ENCODE data around the gene MET.

The MET gene

DNA sequence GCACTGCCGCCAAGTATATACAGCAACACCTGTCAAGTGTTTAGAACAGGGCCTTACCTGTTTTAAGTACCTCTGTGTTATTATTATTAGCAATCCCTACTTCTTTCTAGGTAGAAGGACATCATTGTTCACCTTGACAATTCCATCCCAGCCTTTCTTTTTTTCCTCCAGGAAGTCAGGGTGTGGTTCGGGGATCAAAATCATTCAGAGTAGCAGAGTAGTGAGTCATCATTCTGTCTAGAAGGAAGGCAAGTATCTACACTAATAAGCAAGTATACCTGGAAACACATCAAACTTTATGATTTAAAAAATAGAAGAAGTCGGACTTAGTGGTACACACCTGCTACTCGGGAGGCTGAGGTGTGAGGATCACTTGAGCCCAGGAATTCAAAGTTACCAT is 164.9 kb downstream of the MET start:
- H3K4me3 ChIP-seq (ENCODE audit: control insufficient read depth, low read depth, low read length): no peak overlapping the region
- no peak for DNase-seq (ENCODE audit: low read depth)
- TF ChIP-seq, protein P1, sequence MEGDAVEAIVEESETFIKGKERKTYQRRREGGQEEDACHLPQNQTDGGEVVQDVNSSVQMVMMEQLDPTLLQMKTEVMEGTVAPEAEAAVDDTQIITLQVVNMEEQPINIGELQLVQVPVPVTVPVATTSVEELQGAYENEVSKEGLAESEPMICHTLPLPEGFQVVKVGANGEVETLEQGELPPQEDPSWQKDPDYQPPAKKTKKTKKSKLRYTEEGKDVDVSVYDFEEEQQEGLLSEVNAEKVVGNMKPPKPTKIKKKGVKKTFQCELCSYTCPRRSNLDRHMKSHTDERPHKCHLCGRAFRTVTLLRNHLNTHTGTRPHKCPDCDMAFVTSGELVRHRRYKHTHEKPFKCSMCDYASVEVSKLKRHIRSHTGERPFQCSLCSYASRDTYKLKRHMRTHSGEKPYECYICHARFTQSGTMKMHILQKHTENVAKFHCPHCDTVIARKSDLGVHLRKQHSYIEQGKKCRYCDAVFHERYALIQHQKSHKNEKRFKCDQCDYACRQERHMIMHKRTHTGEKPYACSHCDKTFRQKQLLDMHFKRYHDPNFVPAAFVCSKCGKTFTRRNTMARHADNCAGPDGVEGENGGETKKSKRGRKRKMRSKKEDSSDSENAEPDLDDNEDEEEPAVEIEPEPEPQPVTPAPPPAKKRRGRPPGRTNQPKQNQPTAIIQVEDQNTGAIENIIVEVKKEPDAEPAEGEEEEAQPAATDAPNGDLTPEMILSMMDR (IDR thresholded peaks at IDR 0.05; ENCODE audit: control insufficient read depth, insufficient read depth, low read depth, low read length, missing control alignments): no peak

DNA sequence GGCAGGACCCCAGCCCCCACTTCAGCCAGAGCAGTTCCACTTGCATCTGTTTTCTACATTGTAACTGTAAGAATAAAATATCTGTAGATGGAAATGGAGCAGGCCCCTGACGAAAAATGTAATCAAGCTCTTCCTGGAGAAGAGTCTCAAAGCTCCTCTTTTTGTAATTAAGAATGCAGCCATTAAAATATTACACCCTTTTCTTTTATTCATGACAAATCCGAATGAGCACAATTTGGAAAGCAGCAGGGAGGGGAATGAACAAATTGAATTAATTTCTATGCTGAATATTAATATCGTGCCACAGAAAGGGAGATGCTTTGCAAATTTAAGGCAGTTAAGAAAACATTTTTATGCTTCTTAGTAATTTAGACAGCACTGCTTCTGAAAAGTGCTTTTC is 165.6 kb downstream of the MET start:
- TF ChIP-seq, protein P1 (IDR thresholded peaks at IDR 0.05; ENCODE audit: control insufficient read depth, insufficient read depth, low read depth, low read length, missing control alignments): no peak
- no peak for DNase-seq (ENCODE audit: low read depth)
- no peak overlapping the region for H3K4me3 ChIP-seq (ENCODE audit: control insufficient read depth, low read depth, low read length)

DNA sequence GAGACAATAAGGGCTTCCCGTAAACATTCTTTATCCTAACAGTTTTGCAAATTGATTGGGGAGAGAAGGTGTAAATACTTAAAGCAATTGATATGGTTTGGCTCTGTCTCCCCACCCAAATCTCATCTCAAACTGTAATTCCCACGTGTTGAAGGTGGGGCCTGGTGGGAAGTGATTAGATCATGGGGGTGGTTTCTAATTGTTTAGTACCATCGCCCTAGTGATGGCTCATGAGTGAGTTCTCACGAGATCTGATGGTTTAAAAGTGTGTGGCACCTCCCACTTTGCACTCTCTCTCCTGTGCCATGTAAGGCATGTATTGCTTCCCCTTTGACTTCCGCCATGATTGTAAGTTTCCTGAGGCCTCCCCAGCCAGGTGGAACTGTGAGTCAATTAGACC is 168.3 kb downstream of the MET start:
- H3K4me3 ChIP-seq (ENCODE audit: control insufficient read depth, low read depth, low read length): no peak overlapping the region
- TF ChIP-seq, protein P1 (IDR thresholded peaks at IDR 0.05; ENCODE audit: control insufficient read depth, insufficient read depth, low read depth, low read length, missing control alignments): no peak
- no peak for DNase-seq (ENCODE audit: low read depth)

DNA sequence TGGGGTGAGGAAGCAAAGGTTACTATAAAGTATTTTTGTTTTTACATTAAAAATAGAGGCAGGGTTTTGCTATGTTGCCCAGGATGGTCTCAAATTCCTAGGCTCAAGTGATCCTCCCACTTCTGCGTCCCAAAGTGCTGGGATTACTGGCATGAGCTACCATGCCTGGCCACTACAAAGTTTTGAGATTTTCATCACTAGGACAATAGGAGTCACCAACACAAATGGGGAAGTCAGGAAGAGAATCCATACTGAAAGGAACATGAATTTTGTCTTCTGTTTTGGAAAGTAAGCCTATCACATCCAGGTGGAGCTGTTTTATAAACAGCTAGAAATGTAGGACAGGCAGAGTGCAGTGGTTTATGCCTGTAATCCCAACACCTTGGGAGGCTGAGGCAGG is 170.4 kb downstream of the MET start:
- DNase-seq (ENCODE audit: low read depth): no peak
- TF ChIP-seq, protein P1 (IDR thresholded peaks at IDR 0.05; ENCODE audit: control insufficient read depth, insufficient read depth, low read depth, low read length, missing control alignments): no peak

DNA sequence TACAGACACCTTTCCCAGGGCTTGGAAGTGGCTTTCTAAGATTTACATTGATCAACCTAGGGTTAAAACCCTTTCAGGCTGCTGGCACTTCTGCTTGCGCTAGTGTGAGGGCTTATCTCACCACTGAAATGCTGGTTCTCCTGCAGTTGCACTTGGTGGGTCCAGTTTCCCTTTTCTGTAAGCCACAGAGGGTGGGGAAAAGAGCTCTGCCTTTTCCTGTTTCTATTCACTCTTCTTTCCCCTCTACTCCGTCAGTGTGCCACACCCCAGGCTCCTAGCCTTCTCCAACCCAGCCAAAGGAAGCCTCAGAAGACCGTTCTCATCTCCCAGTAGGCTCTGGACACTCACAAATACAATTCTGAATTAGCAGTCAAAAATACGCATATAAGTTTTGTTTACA is 171.4 kb downstream of the MET start:
- no peak overlapping the region for H3K4me3 ChIP-seq (ENCODE audit: control insufficient read depth, low read depth, low read length)
- DNase-seq (ENCODE audit: low read depth): no peak
- TF ChIP-seq, protein P1 (IDR thresholded peaks at IDR 0.05; ENCODE audit: control insufficient read depth, insufficient read depth, low read depth, low read length, missing control alignments): no peak

More for the DNA sequence above, 170.4 kb downstream of the MET start:
- H3K4me3 ChIP-seq (ENCODE audit: control insufficient read depth, low read depth, low read length): no peak overlapping the region
